Panc1 (cell line): ENCODE results near the gene LYZL1. TPM values are rescaled to one million over a fixed set of nuclear protein-coding genes. Genes with fewer than 3 reads are reported as not detected.

Experiments used
- ATAC-seq: fragments of 200-7000 bp; cut with Tn5 transposase; 2 replicates; pipeline ENCODE4 v1.9.1; 2020; ENCODE audit warnings: mild to moderate bottlenecking, moderate library complexity
- BruUV-seq: library from RNA; stranded (reverse); fragments of 400-500 nt; replicated peaks from 2 replicates; lab custom pipeline; 2021; lab: Mats Ljungman, UMichigan
- CTCF ChIA-PET: fragments of 300-600 bp; sonication (Branson Sonifier 250); formaldehyde crosslinking; loops from one replicate; lab custom pipeline; 2022; ENCODE audit warnings: antibody characterized with exemption; lab: Charles Lee
- POLR2A ChIA-PET: fragments of 300-600 bp; sonication (Branson Sonifier 250); formaldehyde crosslinking; loops from one replicate; lab custom pipeline; 2022; ENCODE audit warnings: antibody characterized with exemption; lab: Charles Lee
- DNase-seq: peaks from one replicate; pipeline ENCODE4 v3.0.0-alpha.2; 2010; ENCODE audit warnings: low read depth, low spot score
- H3K27ac ChIP-seq: 2 replicates; pipeline ENCODE4 v1.5.1; 2011; ENCODE audit warnings: mild to moderate bottlenecking, low read length, inconsistent platforms
- H3K27me3 ChIP-seq: fragments of 200-500 bp; sonication (Bioruptor generic); 2 replicates; pipeline ENCODE4 v1.6.0; 2014; ENCODE audit warnings: low read length, inconsistent platforms; ENCODE audit not compliant: control insufficient read depth, insufficient read depth
- H3K36me3 ChIP-seq: fragments of 200-500 bp; sonication (Bioruptor generic); 2 replicates; pipeline ENCODE4 v1.5.1; 2014; ENCODE audit warnings: inconsistent platforms, mild to moderate bottlenecking, low read length, moderate library complexity; ENCODE audit not compliant: control insufficient read depth, insufficient read depth
- H3K4me1 ChIP-seq: 2 replicates; pipeline ENCODE4 v1.5.1; 2011; ENCODE audit warnings: inconsistent platforms, mild to moderate bottlenecking, low read length, moderate library complexity; ENCODE audit not compliant: control insufficient read depth, insufficient read depth
- H3K4me3 ChIP-seq, 2 experiments: 2 replicates each; pipeline ENCODE4 v1.5.1; 2011 to 2012; ENCODE audit warnings: low read depth in 2 of 2, low read length in 2 of 2, mild to moderate bottlenecking in 2 of 2, inconsistent platforms in 1 of 2, moderate library complexity in 1 of 2
- H3K9me3 ChIP-seq: fragments of 200-500 bp; sonication (Bioruptor generic); 2 replicates; pipeline ENCODE4 v1.5.1; 2014; ENCODE audit warnings: low read depth, mild to moderate bottlenecking, inconsistent platforms, low read length, moderate library complexity; ENCODE audit not compliant: control insufficient read depth, insufficient read depth
- CTCF ChIP-seq: fragments of 450-650 bp; IDR thresholded peaks from 2 replicates; pipeline ENCODE4 v1.5.1; 2017; ENCODE audit warnings: mild to moderate bottlenecking
- POLR2AphosphoS5 ChIP-seq: IDR thresholded peaks from 2 replicates; pipeline ENCODE4 v1.6.1; 2012; ENCODE audit warnings: mild to moderate bottlenecking, low read depth, low read length, moderate library complexity
- SIN3A ChIP-seq: IDR thresholded peaks from 2 replicates; pipeline ENCODE4 v1.6.1; 2012; ENCODE audit warnings: low read depth, mild to moderate bottlenecking, low read length, moderate library complexity, borderline replicate concordance; ENCODE audit not compliant: insufficient read depth
- TCF7L2 ChIP-seq: IDR thresholded peaks from 2 replicates; pipeline ENCODE4 v1.6.1; 2011; ENCODE audit warnings: mild to moderate bottlenecking, low read depth, low read length, inconsistent platforms
- in situ Hi-C: cut with HindIII; loops from 2 replicates; pipeline ENCODE4 v1.10.0; 2016; ENCODE audit warnings: low sequenced_read_pairs, low pct_unique_long_range_greater_than_20kb
- intact Hi-C: fragments of 100-400 bp; cut with micrococcal nuclease; formaldehyde crosslinking; loops from one replicate; pipeline ENCODE4 v1.10.0; 2022; ENCODE audit not compliant: unreplicated experiment
- total RNA-seq: library from RNA; stranded (reverse); gene quantifications from one replicate; pipeline ENCODE4 v1.2.1, GENCODE V29; 2021; ENCODE audit not compliant: unreplicated experiment
- TF ChIP-seq, protein P1 (sequence below), 2 experiments: IDR thresholded peaks; 2 replicates each; pipeline ENCODE4 v1.6.1; 2011 to 2012; ENCODE audit warnings: low read depth in 2 of 2, control low read depth in 1 of 2, low read length in 1 of 2, mild to moderate bottlenecking in 1 of 2, moderate library complexity in 1 of 2; ENCODE audit not compliant: insufficient read depth in 1 of 2

The LYZL1 gene
- total RNA-seq, 1 experiment from 2014 or later, result not detected

DNA sequence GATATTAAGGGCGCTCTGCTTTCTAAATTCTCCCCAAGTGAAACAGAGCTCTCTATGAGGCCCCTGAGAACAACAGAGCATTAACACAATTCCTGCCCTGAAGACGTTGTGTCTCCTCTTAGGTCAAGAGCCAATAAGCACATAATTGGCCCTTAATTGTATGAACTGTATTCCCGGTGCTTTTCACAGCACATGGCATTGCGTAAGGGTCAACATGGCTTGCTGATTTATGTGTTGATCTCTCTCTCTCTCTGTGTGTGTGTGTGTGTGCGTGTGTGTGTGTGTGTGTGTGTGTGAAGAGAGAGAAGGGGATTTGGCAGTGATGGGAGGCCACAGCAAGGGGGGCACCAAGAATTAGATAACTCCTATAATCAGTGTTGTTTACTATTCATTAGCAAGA lies 40.5 kb downstream of the LYZL1 start:
- CTCF ChIA-PET, result no interaction called here
- Histone ChIP-seq H3K9me3 (no peaks in the 10 kb centered on the region), H3K36me3 (no peaks in the 10 kb centered on the region), H3K27ac (no peak overlapping the region), H3K4me1 (no peaks in the 10 kb centered on the region), H3K27me3 (no peaks in the 10 kb centered on the region; the same call in 1 of the 2 replicates), H3K4me3 (no peak overlapping the region)
- intact Hi-C loops (no loop called here), in situ Hi-C loops (no loop called here)
- no peak for ATAC-seq
- DNase-seq, result no peak
- POLR2A ChIA-PET, result no interaction called here
- BruUV-seq, result no TSS peak
- TF ChIP-seq CTCF (no peak), TCF7L2 (no peak), SIN3A (no peak), POLR2AphosphoS5 (no peak)
- TF ChIP-seq, protein P1, sequence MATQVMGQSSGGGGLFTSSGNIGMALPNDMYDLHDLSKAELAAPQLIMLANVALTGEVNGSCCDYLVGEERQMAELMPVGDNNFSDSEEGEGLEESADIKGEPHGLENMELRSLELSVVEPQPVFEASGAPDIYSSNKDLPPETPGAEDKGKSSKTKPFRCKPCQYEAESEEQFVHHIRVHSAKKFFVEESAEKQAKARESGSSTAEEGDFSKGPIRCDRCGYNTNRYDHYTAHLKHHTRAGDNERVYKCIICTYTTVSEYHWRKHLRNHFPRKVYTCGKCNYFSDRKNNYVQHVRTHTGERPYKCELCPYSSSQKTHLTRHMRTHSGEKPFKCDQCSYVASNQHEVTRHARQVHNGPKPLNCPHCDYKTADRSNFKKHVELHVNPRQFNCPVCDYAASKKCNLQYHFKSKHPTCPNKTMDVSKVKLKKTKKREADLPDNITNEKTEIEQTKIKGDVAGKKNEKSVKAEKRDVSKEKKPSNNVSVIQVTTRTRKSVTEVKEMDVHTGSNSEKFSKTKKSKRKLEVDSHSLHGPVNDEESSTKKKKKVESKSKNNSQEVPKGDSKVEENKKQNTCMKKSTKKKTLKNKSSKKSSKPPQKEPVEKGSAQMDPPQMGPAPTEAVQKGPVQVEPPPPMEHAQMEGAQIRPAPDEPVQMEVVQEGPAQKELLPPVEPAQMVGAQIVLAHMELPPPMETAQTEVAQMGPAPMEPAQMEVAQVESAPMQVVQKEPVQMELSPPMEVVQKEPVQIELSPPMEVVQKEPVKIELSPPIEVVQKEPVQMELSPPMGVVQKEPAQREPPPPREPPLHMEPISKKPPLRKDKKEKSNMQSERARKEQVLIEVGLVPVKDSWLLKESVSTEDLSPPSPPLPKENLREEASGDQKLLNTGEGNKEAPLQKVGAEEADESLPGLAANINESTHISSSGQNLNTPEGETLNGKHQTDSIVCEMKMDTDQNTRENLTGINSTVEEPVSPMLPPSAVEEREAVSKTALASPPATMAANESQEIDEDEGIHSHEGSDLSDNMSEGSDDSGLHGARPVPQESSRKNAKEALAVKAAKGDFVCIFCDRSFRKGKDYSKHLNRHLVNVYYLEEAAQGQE (IDR thresholded peaks at IDR 0.05; ENCODE audit: insufficient read depth in 1 of 2, low read depth in 2 of 2, low read length in 1 of 2), result no peak

GRCh38 chr10:29332061-29332760 lies 43.3 kb downstream of the LYZL1 start:
- no peaks in the 10 kb centered on the region for H3K36me3 ChIP-seq
- no peak overlapping the region for H3K4me3 ChIP-seq
- H3K9me3 ChIP-seq, result no peaks in the 10 kb centered on the region
- no TSS peak for BruUV-seq
- POLR2A ChIA-PET, result no interaction called here
- H3K27ac ChIP-seq, result no peak overlapping the region
- no peaks in the 10 kb centered on the region for H3K4me1 ChIP-seq
- DNase-seq (no peak), ATAC-seq (no peak)
- TF ChIP-seq SIN3A (no peak), TCF7L2 (no peak), CTCF (no peak), POLR2AphosphoS5 (no peak)
- TF ChIP-seq, protein P1 (IDR thresholded peaks at IDR 0.05; ENCODE audit: insufficient read depth in 1 of 2, low read depth in 2 of 2, low read length in 1 of 2), result no peak
- CTCF ChIA-PET, result no interaction called here
- in situ Hi-C loops, result no loop called here
- intact Hi-C loops, result no loop called here
- no peaks in the 10 kb centered on the region; the same call in 1 of the 2 replicates for H3K27me3 ChIP-seq
